Activated naive CD4-positive, alpha-beta T cell treated with anti-CD3 and anti-CD28 coated beads, Interleukin-2, amount 50 U/mL, for 24 hours (primary cell): Measurements from ENCODE around the gene GALM.
A peak's percentile ranks its signal among the peaks of the same experiment; 100 is the strongest.

Experiments used
- H3K27ac Mint-ChIP-seq: one replicate; pipeline ENCODE4 v1.8.0; 2021; ENCODE audit warnings: mild to moderate bottlenecking, mixed read lengths
- H3K27me3 Mint-ChIP-seq: one replicate; pipeline ENCODE4 v1.8.0; 2021; ENCODE audit warnings: mixed read lengths
- H3K36me3 Mint-ChIP-seq: one replicate; pipeline ENCODE4 v1.8.0; 2021; ENCODE audit warnings: mixed read lengths
- H3K4me1 Mint-ChIP-seq: one replicate; pipeline ENCODE4 v1.8.0; 2021; ENCODE audit warnings: mixed read lengths
- H3K4me3 Mint-ChIP-seq: one replicate; pipeline ENCODE4 v1.8.0; 2021; ENCODE audit warnings: mild to moderate bottlenecking, mixed read lengths
- H3K9me3 Mint-ChIP-seq: one replicate; pipeline ENCODE4 v1.8.0; 2021; ENCODE audit warnings: mixed read lengths

Gene GALM

GRCh38 chr2:38775097-38775920, 109.4 kb downstream of the GALM start:
- Mint-ChIP-seq H3K4me3 (no peak overlapping the region), H3K27ac (no peak overlapping the region), H3K9me3 (no peaks in the 10 kb centered on the region), H3K4me1 (peaks cover 11% of the 10 kb centered on the region), H3K36me3 (no peaks in the 10 kb centered on the region), H3K27me3 (peaks cover 4% of the 10 kb centered on the region)

- Mint-ChIP-seq H3K9me3 (no peaks in the 10 kb centered on the region), H3K4me3 (peak overlapping the region; percentile 55), H3K36me3 (no peaks in the 10 kb centered on the region), H3K27ac (no peak overlapping the region), H3K4me1 (peaks cover 11% of the 10 kb centered on the region), H3K27me3 (peaks cover 4% of the 10 kb centered on the region)
Observed at GRCh38 chr2:38775921-38776225, 110.0 kb downstream of the GALM start.

GRCh38 chr2:38776531-38776930, 110.6 kb downstream of the GALM start:
- H3K27me3 Mint-ChIP-seq: peaks cover 4% of the 10 kb centered on the region
- peak overlapping the region; percentile 55 for H3K4me3 Mint-ChIP-seq
- no peaks in the 10 kb centered on the region for H3K9me3 Mint-ChIP-seq
- H3K36me3 Mint-ChIP-seq: peaks cover 2% of the 10 kb centered on the region
- peaks cover 15% of the 10 kb centered on the region for H3K4me1 Mint-ChIP-seq
- no peak overlapping the region for H3K27ac Mint-ChIP-seq

GRCh38 chr2:38778687-38779082, 112.8 kb downstream of the GALM start:
- peak overlapping the region; percentile 99 for H3K4me3 Mint-ChIP-seq
- peaks cover 4% of the 10 kb centered on the region for H3K27me3 Mint-ChIP-seq
- H3K27ac Mint-ChIP-seq: peak overlapping the region; percentile 99
- no peaks in the 10 kb centered on the region for H3K9me3 Mint-ChIP-seq
- H3K36me3 Mint-ChIP-seq: peaks cover 4% of the 10 kb centered on the region
- peaks cover 20% of the 10 kb centered on the region for H3K4me1 Mint-ChIP-seq

- Mint-ChIP-seq H3K9me3 (no peaks in the 10 kb centered on the region), H3K36me3 (peaks cover 4% of the 10 kb centered on the region), H3K27me3 (no peaks in the 10 kb centered on the region), H3K27ac (no peak overlapping the region), H3K4me1 (peaks cover 13% of the 10 kb centered on the region), H3K4me3 (no peak overlapping the region)
Observed at GRCh38 chr2:38783586-38783985, 117.7 kb downstream of the GALM start.
